ENCODE measurements around the gene SINHCAF.
"Not testable (repeated sequence)": the region's sequence is repeated elsewhere in the genome, so short reads cannot be mapped to it uniquely, and the experiment has no call there.

SINHCAF gene

GRCh38 chr12:31257784-31258183 is 68.2 kb downstream of the SINHCAF start:
- Histone ChIP-seq H3K79me2 (ENCODE audit: insufficient read depth, low read length) (no peaks in the 10 kb centered on the region), H3K9ac (ENCODE audit: low read length) (no peak overlapping the region), H3K4me1 (ENCODE audit: insufficient read depth, low read length, severe bottlenecking) (no peaks in the 10 kb centered on the region), H4K20me1 (ENCODE audit: insufficient read depth, low read length) (no peaks in the 10 kb centered on the region), H3K4me2 (ENCODE audit: low read length) (no peak overlapping the region), H3K4me3 (ENCODE audit: low read depth, low read length, poor library complexity, severe bottlenecking) (no peak overlapping the region), H3K9me3 (ENCODE audit: low read length) (no peaks in the 10 kb centered on the region), H2AFZ (ENCODE audit: low read length) (no peak overlapping the region), H3K36me3 (ENCODE audit: insufficient read depth, low read length) (no peaks in the 10 kb centered on the region), H3K27me3 (ENCODE audit: insufficient read depth, low read length) (no peaks in the 10 kb centered on the region), H3F3A (ENCODE audit: insufficient read depth, low read length) (no peaks in the 10 kb centered on the region), H3K9me2 (ENCODE audit: low read depth, low read length) (no peaks in the 10 kb centered on the region), H3K27ac (ENCODE audit: low read depth, low read length, poor library complexity, severe bottlenecking) (no peak overlapping the region)
- TF ChIP-seq EZH2 (IDR thresholded peaks at IDR 0.05; ENCODE audit: borderline replicate concordance, low read length), result no peak
- TF ChIP-seq CTCF (IDR thresholded peaks at IDR 0.05; ENCODE audit: low read length), result no peak

GRCh38 chr12:31251707-31252611 is 74.0 kb downstream of the SINHCAF start:
- not testable (repeated sequence) for H3K4me1 ChIP-seq (ENCODE audit: insufficient read depth, low read length, severe bottlenecking); H3K36me3 ChIP-seq (ENCODE audit: insufficient read depth, low read length); H3K9me2 ChIP-seq (ENCODE audit: low read depth, low read length); H3K9me3 ChIP-seq (ENCODE audit: low read length); H3K27me3 ChIP-seq (ENCODE audit: insufficient read depth, low read length); H2AFZ ChIP-seq (ENCODE audit: low read length); H4K20me1 ChIP-seq (ENCODE audit: insufficient read depth, low read length); H3K9ac ChIP-seq (ENCODE audit: low read length); H3F3A ChIP-seq (ENCODE audit: insufficient read depth, low read length); H3K27ac ChIP-seq (ENCODE audit: low read depth, low read length, poor library complexity, severe bottlenecking); H3K4me2 ChIP-seq (ENCODE audit: low read length); H3K4me3 ChIP-seq (ENCODE audit: low read depth, low read length, poor library complexity, severe bottlenecking); H3K79me2 ChIP-seq (ENCODE audit: insufficient read depth, low read length)

GRCh38 chr12:31250179-31250578 is 75.8 kb downstream of the SINHCAF start:
- Histone ChIP-seq H3K36me3 (ENCODE audit: insufficient read depth, low read length) (no peaks in the 10 kb centered on the region), H3K9me2 (ENCODE audit: low read depth, low read length) (no peaks in the 10 kb centered on the region), H3K27me3 (ENCODE audit: insufficient read depth, low read length) (no peaks in the 10 kb centered on the region), H3F3A (ENCODE audit: insufficient read depth, low read length) (no peaks in the 10 kb centered on the region), H3K9ac (ENCODE audit: low read length) (no peak overlapping the region), H3K4me1 (ENCODE audit: insufficient read depth, low read length, severe bottlenecking) (no peaks in the 10 kb centered on the region), H4K20me1 (ENCODE audit: insufficient read depth, low read length) (no peaks in the 10 kb centered on the region), H3K4me2 (ENCODE audit: low read length) (no peak overlapping the region), H3K27ac (ENCODE audit: low read depth, low read length, poor library complexity, severe bottlenecking) (no peak overlapping the region), H3K4me3 (ENCODE audit: low read depth, low read length, poor library complexity, severe bottlenecking) (no peak overlapping the region), H2AFZ (ENCODE audit: low read length) (no peak overlapping the region), H3K79me2 (ENCODE audit: insufficient read depth, low read length) (no peaks in the 10 kb centered on the region), H3K9me3 (ENCODE audit: low read length) (no peaks in the 10 kb centered on the region)
- no peak for TF ChIP-seq CTCF (IDR thresholded peaks at IDR 0.05; ENCODE audit: low read length)
- TF ChIP-seq EZH2 (IDR thresholded peaks at IDR 0.05; ENCODE audit: borderline replicate concordance, low read length), result no peak

DNA sequence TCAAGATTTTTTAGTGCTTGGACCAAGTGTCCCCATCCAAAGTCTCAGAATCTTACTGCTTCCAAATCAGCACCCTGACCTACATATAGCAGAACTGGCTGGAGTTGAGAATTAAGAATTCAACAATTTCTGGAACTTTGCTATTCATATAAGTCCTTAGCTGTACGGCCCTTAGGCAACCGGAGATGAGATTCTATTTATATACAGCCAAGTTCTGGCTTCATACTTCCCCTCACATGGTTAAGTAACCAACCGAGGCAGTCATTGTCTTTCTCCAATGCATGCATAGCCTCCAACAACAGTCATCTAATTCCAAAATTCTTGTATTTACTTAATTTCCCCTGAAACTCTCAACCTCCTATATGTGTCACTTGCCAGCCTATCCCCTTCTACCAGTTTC is 76.6 kb downstream of the SINHCAF start:
- Histone ChIP-seq H3K27ac (ENCODE audit: low read depth, low read length, poor library complexity, severe bottlenecking) (no peak overlapping the region), H3K4me3 (ENCODE audit: low read depth, low read length, poor library complexity, severe bottlenecking) (no peak overlapping the region), H3K9me3 (ENCODE audit: low read length) (no peaks in the 10 kb centered on the region), H2AFZ (ENCODE audit: low read length) (no peak overlapping the region), H3K9ac (ENCODE audit: low read length) (no peak overlapping the region), H3K4me1 (ENCODE audit: insufficient read depth, low read length, severe bottlenecking) (no peaks in the 10 kb centered on the region), H3K79me2 (ENCODE audit: insufficient read depth, low read length) (no peaks in the 10 kb centered on the region), H4K20me1 (ENCODE audit: insufficient read depth, low read length) (no peaks in the 10 kb centered on the region), H3F3A (ENCODE audit: insufficient read depth, low read length) (no peaks in the 10 kb centered on the region), H3K4me2 (ENCODE audit: low read length) (no peak overlapping the region), H3K36me3 (ENCODE audit: insufficient read depth, low read length) (no peaks in the 10 kb centered on the region), H3K27me3 (ENCODE audit: insufficient read depth, low read length) (no peaks in the 10 kb centered on the region), H3K9me2 (ENCODE audit: low read depth, low read length) (no peaks in the 10 kb centered on the region)
- no peak for TF ChIP-seq CTCF (IDR thresholded peaks at IDR 0.05; ENCODE audit: low read length)
- no peak for TF ChIP-seq EZH2 (IDR thresholded peaks at IDR 0.05; ENCODE audit: borderline replicate concordance, low read length)
